ENCODE results near the gene AATK.

DNA sequence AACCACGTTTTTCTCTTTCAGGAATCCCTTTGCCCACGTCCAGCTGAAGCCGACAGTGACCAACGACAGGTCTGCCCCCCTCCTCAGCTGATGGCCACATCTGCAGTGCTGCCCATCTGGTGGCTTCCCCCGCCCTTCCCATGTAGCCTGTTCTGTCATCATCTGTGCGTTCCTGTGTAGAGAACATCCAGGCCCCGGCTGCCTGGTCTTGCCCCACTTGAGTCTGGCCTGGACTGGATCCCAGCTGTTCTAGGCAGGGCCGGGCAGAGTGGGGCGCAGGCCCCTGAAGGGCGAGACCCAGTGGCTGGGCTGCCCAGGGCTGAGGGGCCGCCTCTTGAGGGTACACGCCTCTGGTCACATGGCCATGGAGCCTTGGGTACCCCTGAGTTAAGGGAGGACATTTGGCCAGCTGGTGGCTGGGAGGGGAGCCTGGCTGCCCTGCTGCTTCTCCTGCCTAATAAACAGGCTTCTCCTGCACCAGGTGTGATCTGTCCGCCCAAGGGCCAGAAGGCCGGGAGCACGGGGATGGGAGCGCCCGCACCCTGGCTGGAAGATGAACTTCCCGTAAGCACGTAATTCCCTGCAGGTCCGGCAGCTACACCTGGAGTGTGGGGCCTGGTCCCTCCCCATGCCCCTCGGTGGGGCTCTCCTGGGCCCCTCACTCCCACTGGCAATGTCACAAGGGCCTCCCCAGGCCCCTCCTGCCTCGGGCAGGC is 50.1 kb downstream of the AATK start:
- TF ChIP-seq, protein P1, sequence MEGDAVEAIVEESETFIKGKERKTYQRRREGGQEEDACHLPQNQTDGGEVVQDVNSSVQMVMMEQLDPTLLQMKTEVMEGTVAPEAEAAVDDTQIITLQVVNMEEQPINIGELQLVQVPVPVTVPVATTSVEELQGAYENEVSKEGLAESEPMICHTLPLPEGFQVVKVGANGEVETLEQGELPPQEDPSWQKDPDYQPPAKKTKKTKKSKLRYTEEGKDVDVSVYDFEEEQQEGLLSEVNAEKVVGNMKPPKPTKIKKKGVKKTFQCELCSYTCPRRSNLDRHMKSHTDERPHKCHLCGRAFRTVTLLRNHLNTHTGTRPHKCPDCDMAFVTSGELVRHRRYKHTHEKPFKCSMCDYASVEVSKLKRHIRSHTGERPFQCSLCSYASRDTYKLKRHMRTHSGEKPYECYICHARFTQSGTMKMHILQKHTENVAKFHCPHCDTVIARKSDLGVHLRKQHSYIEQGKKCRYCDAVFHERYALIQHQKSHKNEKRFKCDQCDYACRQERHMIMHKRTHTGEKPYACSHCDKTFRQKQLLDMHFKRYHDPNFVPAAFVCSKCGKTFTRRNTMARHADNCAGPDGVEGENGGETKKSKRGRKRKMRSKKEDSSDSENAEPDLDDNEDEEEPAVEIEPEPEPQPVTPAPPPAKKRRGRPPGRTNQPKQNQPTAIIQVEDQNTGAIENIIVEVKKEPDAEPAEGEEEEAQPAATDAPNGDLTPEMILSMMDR (conservative IDR thresholded peaks at IDR 0.05; ENCODE audit: low read depth in 2 of 2) = no peak
- TF ChIP-seq EZH2 (IDR thresholded peaks at IDR 0.05; ENCODE audit: low read depth, unreplicated experiment) = no peak
- no peak for TF ChIP-seq JUNB (IDR thresholded peaks at IDR 0.05; ENCODE audit: unreplicated experiment)
- no peak for TF ChIP-seq CREB1 (CRISPR knock-in tag; IDR thresholded peaks at IDR 0.05; ENCODE audit: low read depth)
- no peak for TF ChIP-seq POLR2AphosphoS5 (IDR thresholded peaks at IDR 0.05; ENCODE audit: low read depth)
- no peak for TF ChIP-seq EZH2phosphoT487 (IDR thresholded peaks at IDR 0.05; ENCODE audit: unreplicated experiment)
- no peak for TF ChIP-seq NANOG (IDR thresholded peaks at IDR 0.05; ENCODE audit: borderline replicate concordance)
- TF ChIP-seq, protein P2, sequence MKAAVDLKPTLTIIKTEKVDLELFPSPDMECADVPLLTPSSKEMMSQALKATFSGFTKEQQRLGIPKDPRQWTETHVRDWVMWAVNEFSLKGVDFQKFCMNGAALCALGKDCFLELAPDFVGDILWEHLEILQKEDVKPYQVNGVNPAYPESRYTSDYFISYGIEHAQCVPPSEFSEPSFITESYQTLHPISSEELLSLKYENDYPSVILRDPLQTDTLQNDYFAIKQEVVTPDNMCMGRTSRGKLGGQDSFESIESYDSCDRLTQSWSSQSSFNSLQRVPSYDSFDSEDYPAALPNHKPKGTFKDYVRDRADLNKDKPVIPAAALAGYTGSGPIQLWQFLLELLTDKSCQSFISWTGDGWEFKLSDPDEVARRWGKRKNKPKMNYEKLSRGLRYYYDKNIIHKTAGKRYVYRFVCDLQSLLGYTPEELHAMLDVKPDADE (IDR thresholded peaks at IDR 0.05) = no peak
- no peak for TF ChIP-seq STAT1 (IDR thresholded peaks at IDR 0.05; ENCODE audit: unreplicated experiment)

Data from GM23338 (cell line).